Left ventricle myocardium superior (tissue), 1 donor: Measurements from ENCODE around the gene PDE11A. TPM values are rescaled to one million over a fixed set of nuclear protein-coding genes. Genes with fewer than 3 reads are reported as not detected.
A peak's percentile ranks its signal among the peaks of the same experiment; 100 is the strongest.

Experiments used
- ATAC-seq: fragments of 200-7000 bp; cut with Tn5 transposase; one replicate; pipeline ENCODE4 v1.9.1; 2020; ENCODE audit warnings: mild to moderate bottlenecking, moderate library complexity
- DNase-seq: peaks from one replicate; pipeline ENCODE4 v3.0.0-alpha.2; 2020
- intact Hi-C: fragments of 100-400 bp; cut with micrococcal nuclease; formaldehyde crosslinking; loops from one replicate; pipeline ENCODE4 v1.11.0; 2022
- total RNA-seq: library from RNA; stranded (reverse); fragmentation: NEBNext Ultra II Directional; extraction: Animal tissue kit (Norgen Biotek cat#: 25700); gene quantifications from one replicate; pipeline ENCODE4 v1.2.1, GENCODE V29; 2021
- donor health status: DM: no; HTN: yes; CAD: no; lungs with severe emphysema.

Gene PDE11A
- total RNA-seq, 1 donor from 2014 or later: 4.4 TPM

DNA sequence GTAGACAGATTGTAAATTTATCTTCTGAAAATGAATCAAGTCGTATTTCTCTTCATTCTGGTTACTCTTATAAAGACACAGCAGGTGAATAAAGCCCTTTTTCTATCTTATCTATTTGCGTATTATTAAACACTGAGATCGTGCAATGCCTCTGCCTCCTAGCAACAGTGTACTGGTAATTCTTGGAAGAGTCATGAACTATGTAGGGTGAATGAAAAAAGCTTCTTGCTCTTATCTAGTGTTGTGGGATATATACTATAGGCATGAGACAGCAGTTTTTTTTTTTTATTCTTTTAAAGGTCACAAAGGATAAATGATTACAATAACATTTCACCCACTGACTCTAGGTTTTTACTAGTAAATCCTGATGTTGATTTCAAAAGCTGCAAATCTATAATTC, 324.2 kb downstream of the PDE11A start:
- ATAC-seq (peak; percentile 18), DNase-seq (no peak)
- intact Hi-C loops: no loop called here

DNA sequence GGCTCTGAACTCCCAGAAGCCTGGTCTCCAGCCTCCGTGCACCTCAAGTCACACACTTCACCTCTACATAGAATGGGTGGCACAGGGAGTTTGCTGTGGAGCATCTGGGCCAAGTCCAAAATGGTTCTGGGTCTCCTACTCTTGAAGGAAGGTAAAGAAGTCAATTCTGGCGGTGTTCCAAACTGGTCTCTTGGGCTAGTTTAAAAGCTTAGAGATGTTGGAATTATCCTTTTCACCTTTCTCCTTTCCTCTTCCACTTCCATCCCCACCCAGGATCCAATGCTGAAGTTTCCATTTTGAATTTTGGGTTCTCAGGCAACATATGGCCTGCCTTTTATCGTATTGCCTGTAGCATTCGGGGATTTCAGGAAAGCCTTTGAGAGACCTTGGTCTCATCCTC, 325.2 kb downstream of the PDE11A start:
- DNase-seq (no peak), ATAC-seq (no peak)
- intact Hi-C loops: no loop called here

DNA sequence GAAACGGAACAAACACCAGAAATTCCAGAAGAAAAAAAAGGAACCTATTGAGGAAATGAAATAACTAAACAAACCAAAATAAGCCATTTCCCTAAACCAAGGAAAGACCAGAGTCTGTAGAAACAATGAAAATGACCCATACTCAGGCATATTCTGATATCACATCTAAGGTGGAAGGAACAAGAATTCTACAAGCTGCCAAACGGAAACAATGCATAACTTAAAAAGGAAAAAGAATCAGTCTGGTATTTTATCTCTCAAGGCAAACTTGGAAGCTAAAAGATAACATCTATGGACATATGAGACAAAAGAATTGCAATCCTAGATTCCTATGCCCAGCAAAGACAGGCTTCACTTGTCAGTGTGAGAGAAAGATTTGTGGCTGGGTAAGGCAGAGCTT, 326.2 kb downstream of the PDE11A start:
- DNase-seq (no peak), ATAC-seq (peak; percentile 23)
- intact Hi-C loops: no loop called here

DNA sequence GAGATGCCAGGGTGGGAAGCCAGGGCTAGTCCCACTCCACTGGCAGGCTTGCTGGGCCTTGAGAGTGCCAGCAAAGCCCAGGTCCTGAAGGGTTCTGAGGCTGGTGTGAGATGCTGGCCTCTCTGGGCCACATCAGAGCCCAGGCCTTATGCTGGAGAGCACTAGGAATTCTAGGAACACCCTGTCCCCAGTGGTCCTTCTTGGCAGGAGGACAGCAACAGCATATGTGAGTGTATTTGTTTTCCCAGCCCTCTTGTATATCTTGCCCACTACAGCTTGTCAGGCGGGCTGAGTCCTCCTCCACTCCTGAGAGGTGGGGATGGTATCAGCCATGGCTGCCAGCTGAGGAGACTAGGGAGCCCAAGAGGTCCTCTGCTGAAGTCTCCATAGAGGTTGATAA, 327.0 kb downstream of the PDE11A start:
- intact Hi-C loops: no loop called here
- ATAC-seq: no peak
- no peak for DNase-seq

DNA sequence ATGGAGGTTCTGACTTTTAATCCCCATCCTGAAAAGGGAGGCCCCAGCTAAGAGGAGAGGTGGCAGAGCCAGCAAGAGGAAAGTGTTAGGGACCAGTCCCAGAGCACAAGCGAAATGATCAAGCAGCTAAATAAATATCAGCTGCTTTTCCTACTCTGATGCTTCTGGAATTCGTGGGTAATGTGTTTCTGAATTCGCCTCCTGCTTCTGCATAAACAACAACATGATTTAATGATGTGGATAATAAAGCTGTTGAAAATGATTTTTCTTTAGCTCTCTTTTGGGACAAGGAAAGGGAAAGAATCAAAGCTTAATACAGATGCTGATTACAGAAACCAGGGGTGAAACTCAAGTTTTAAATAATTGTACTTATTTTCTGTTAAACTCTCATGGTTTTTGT, 329.7 kb downstream of the PDE11A start:
- ATAC-seq (no peak), DNase-seq (no peak)
- intact Hi-C loops: no loop called here

DNA sequence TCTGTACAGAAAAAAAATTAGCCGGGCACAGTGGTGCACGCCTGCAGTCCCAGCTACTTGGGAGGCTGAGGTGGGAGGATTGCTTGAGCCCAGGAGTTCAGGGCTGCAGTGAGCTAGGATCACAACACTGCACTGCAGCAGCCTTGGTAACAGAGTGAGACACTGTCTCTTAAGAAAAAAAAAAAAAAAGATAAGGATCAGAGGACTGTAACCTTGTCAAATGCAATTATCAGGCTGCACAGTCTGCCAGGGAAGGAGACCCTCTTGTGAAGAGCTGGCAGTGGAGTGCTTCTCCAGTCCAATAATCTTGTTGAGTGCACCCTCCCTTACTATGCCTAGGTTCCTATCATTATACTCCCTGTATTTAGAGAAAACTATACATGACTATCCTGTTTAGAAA, 330.7 kb downstream of the PDE11A start:
- intact Hi-C loops: no loop called here
- ATAC-seq: no peak
- no peak for DNase-seq

DNA sequence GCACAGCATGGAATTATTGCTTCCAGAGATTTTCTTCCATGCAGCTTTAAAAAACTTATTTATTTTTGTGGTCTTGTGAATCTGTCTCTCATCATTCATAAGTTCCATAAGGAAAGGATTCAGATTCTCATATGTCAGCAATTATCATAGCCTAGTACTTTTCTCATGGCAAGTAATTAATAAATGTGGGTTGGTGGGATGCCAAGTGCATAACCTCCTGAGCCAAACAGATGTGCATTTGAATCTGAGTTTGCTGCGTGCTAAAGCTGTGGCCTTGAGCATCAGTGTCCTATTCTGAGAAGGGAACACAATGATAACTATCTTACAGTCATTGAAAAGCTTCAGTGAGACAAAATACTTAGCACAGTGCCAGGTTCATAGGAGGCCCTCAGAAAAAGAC, 331.9 kb downstream of the PDE11A start:
- no peak for DNase-seq
- intact Hi-C loops: no loop called here
- ATAC-seq: no peak

DNA sequence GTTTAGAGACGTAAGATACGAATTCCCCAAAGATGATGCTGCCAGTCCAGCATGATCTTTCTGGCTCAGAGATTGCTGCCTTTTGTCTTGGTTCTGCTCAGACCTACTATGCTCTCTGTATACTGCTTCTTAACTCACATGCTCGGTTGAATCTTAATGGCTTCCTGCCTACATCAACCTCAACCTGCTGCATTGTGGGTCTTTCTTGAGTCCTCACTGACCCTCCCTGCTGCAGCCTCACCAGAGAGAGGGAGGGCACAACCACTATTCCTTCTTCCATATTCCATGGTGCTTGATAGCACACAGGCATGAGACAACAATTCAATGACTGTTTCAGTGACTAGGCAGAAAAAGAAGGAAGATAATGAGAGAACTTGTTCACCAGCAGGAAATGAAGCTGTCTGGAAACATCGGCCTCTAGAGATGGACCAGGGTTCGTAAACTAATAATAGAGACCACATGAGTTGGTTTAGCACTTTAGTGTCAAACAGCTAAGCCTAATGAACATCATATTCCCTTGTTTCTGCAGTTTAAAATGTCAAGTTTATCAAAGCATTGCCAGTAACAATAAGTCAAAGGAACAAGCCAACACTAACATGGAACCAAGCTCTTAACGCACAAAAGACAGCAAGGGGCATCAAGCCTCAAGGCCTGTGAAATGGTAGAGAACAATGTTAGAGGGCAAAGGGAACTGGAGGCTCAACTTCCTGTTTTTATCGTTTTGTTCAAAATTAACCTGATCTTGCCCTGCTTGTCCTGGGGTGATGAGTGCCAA, 333.9 kb downstream of the PDE11A start:
- DNase-seq (no peak), ATAC-seq (no peak)
- intact Hi-C loops: no loop called here

DNA sequence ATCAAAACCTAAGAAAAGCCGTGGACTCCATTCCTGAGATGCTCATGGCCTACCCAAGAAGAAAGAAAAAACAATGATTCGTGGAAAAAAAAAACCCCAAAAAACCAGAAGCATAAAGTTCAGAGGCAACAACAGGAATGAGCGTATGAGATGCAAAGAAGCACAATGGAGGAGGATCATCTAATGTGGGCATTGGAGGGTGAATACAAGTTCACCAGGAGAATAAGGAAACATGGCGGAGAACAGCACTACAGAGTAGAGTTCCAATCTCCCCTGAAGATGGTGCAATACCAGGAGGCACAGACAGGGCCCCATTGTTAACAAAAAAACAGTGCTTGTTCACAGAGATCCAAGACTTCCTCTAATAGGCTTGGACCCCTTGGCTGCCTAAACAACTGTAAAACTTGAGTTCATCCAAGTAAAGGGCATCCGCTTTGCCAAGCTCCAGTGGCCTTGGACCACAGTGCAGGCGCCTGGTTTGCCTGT, 337.2 kb downstream of the PDE11A start:
- DNase-seq (no peak), ATAC-seq (no peak)
- intact Hi-C loops: no loop called here

DNA sequence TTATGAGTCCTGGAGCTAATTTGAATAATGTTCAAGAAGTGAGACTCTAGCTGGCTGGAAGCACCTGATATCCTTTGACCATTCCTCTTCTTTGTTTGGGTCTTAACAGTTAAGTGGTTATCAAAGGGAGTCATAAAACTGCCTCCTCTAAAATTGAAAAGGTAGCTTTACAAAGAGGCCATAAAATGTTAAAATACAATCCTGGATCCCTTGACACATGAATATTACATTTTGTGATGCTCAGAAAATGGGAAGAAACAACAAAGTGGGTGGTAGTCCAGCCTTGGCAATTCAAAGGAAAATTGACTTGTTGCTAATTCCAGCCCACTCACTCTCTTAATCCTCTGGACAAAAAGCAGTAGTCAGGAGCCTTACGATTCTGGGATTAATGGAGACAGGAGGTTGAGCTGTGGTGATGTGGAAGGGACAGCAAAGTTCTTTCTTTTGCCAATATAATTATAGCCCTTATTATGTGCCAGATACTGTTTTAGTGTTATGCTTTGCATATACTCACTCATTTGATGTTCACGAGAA, 339.2 kb downstream of the PDE11A start:
- DNase-seq (no peak), ATAC-seq (no peak)
- intact Hi-C loops: no loop called here

DNA sequence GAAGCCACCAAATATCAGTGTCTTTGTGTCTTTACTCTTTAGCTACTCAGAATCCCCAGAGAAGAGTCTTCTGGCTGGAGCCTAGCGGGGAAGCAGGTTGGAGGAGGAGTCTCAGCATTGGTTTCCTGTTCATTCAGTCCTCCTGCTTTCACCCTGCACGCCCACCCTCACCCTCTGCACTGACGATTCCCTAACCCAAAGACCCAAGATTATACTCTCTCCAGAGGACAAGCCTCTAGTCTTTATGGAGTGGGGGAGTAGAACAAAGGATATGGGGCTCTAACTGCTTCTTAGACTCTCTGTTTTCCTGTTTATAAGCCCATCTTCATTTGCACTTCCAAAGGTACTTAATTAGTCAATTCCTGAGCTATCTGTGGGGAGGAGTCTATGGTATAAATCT, 341.2 kb downstream of the PDE11A start:
- intact Hi-C loops: no loop called here
- no peak for DNase-seq
- no peak for ATAC-seq

DNA sequence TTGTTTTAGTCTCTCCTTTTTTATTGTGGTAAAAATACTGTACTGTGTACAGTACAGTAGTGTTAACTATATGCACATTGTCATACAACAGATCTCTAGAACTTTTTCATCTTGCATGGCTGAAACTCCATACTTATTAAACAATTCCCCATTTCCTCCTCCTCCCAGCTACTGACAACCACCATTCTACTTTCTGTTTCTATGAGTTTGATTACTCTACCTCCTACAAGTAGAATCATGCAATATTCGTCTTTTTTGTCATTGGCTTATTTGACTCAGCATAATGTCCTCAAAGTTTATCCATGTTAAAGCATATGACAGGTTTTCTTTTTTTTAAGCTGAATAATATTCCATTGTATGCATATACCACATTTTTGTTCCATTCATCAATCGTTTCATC, 341.8 kb downstream of the PDE11A start:
- no peak for DNase-seq
- no peak for ATAC-seq
- intact Hi-C loops: no loop called here

DNA sequence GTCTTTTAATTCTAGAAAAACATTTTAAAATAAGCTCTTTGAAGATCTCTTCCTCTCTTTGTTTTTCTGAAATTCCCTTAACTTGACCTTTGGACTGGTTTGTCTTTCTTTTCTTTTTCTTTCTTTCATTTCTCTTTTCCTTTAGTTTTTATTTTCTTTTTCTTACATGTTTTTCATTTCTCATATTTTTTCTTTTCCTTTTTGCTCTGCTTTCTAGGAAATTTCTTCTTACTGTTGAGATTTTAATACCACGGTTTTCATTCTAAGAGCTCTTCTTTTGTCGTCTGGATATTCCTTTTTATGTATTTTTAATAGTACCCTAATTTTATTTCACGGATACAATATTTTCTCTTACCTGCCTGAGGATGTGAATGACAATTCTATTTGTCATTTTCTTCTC, 342.2 kb downstream of the PDE11A start:
- DNase-seq (no peak), ATAC-seq (no peak)
- intact Hi-C loops: no loop called here

DNA sequence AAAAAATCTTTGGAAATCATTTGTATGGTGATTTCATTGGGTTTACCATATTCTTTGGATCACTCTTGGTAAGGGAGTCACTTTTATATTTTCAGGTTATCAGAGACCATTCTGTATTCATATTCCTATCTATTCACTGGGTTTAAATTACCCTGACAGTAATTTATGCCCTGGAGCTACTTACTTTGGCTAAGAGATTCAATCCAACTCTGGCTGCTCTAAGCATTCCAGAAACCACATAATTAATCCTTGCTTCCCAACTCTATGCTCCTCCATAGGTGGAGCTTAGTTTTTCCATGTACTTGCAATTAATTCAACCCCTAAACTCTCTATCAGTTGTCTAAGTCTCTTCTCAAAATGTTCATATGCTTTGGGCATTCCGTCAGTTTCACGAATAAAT, 343.7 kb downstream of the PDE11A start:
- no peak for DNase-seq
- ATAC-seq: no peak
- intact Hi-C loops: loop anchor here (10.0 kb wide), 1 partner anchor 564 kb away; no protein-coding TSS in a partner anchor

DNA sequence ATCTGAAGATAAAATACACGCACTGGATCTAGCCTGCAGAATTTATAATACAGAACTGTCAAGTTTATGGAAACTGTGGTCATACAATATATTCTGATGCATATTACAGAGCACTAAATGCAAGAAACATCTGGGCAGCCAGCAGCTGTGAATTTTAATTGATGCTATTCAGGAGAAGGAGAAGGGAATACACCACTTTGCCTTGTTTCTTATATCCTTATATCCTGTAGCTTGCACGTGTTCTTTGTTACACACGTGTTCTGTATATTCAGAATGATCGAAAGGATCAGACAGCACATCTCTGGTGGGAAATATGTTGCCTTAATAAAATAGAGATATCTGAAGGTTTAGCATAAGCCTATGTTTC, 344.2 kb downstream of the PDE11A start:
- no peak for DNase-seq
- intact Hi-C loops: loop anchor here (10.0 kb wide), 1 partner anchor 564 kb away; no protein-coding TSS in a partner anchor
- no peak for ATAC-seq

DNA sequence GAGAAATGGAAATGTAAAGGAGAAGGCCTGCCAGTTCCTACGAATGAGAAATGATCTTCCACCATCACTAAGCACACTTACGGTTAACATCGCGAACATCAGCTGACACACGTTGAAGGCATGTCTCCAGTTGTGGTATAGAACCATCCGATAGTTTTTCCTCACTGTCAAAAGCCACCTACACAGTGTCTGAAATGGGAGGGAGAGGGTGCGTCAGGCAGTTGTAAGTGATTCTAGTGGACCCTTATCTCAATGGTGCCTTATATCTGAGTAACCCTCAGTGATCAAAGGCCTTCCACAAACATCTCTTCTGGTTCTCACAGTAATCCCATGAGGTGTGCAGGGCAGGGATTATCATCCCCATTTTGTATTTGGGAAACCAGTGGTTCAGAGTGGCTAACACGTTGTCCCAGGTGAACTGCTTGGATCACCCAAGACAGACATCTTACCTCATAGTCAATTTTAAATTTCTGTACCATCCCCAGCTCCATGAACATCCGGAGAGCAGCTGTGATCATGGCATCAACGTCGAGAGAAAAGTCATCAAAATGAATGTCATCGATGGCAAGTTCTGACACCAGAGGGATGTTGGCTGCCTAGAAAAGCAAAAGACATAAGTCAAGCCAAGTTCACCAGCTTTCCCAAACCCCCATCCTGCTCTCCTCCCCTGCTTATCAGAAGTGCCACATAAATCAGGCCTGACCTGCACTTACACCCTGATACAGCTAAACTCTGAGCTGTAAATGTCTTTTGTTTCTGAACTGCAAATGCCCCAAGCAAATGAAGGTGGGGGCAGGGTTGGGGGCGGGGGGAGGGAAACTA, 344.8 kb downstream of the PDE11A start:
- no peak for ATAC-seq
- DNase-seq: no peak
- intact Hi-C loops: loop anchor here (10.0 kb wide), 1 partner anchor 563 kb away; no protein-coding TSS in a partner anchor

DNA sequence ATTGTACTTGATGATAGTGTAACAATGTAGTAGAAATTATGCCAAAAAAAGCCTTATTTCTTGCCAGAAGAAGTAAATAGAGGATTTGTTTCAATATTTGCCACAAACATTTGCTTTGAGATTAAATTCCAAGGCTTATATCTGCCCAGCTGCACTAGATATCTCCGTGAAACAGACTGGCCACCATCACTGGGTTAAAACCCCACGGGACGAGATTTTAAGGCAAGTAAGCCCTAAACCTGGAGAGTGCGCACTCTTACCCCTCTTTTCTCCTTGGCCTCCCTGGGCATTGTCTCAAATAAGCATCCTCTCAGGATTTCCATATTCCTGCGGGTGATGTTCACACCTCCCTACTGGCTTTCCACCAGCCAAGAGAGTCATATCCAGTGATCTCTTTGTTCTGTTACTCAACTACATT, 345.6 kb downstream of the PDE11A start:
- DNase-seq (no peak), ATAC-seq (no peak)
- intact Hi-C loops: loop anchor here (10.0 kb wide), 1 partner anchor 562 kb away; no protein-coding TSS in a partner anchor

DNA sequence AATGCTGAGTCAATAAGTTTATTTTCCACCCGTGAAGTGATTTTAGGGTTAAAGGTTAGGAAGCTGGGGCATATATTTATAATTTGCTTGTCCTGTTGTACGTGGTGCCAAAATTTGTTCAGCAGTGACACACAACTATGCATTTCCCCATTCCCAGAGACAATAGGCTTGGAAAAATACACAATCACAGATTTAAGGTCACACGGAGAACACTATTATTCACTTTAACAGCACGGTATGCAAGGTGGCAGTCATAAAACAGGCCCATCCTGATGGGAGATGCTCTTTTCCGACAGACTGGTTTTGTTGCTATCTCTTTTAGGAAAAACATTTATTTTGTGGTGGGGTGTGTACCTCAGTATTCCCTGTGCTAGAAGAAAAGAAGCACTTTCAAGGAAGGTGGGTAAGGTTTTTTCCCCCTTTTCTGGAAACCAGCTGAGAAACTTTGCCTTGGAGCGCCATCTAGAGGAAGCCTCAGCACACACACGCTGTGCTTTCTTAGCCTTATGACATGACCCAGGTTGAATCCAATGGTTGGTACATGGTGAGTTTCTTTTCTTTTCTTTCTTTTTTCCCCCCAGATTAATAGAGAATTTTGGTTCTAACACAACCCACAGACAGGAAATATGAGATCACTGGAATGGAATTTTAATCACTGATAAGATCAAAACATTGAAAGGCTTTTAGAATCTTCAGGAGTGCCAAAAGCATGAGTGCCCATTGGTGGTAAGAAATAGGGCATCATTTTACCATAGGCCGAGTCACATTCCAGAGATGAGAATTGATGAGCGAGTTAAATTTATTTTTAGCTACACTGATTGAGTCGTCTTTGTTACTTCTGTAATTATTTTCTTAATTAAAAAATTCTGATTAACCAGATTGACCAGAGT, 347.9 kb downstream of the PDE11A start:
- DNase-seq (peak; percentile 43), ATAC-seq (peak; percentile 54)
- intact Hi-C loops: loop anchor here (5.0 to 10.0 kb wide), 3 partner anchors 237 to 560 kb away; no protein-coding TSS in a partner anchor

DNA sequence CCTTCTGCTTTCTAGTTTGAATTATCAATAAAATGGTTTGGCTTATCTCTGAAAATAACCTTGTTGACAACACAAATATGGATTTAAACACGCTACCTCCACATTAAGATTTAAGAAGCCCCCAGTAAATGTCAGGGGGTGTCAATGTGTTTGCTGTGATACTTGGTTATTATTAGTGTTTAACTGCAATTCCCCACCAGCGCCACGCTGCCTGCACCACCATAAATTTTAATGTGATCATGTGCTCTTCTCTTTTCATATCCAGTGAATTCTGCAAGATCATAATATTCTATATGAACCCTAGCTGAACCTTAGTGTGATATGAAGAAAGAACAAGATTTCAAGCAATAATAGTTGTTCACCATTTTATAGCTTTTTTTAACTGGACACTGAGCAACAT, 349.3 kb downstream of the PDE11A start:
- DNase-seq (no peak), ATAC-seq (no peak)
- intact Hi-C loops: loop anchor here (5.0 to 10.0 kb wide), 3 partner anchors 236 to 558 kb away; no protein-coding TSS in a partner anchor
